Kidney epithelial cell (primary cell): Measurements from ENCODE around the gene CCDC7. TPM values are rescaled to one million over a fixed set of nuclear protein-coding genes. Genes with fewer than 3 reads are reported as not detected.
A peak's percentile ranks its signal among the peaks of the same experiment; 100 is the strongest.
"Not testable (repeated sequence)": the region's sequence is repeated elsewhere in the genome, so short reads cannot be mapped to it uniquely, and the experiment has no call there.

Experiments used
- DNase-seq: peaks from one replicate; pipeline ENCODE4 v3.0.0-alpha.2; 2010; ENCODE audit warnings: low read depth
- H3K27me3 ChIP-seq: 2 replicates; pipeline ENCODE4 v1.6.0; 2011; ENCODE audit warnings: low read length; ENCODE audit not compliant: control insufficient read depth, insufficient read depth
- H3K36me3 ChIP-seq: 2 replicates; pipeline ENCODE4 v1.5.1; 2011; ENCODE audit warnings: low read length; ENCODE audit not compliant: control insufficient read depth, insufficient read depth
- H3K4me3 ChIP-seq: 2 replicates; pipeline ENCODE4 v1.5.1; 2011; ENCODE audit warnings: low read depth, mild to moderate bottlenecking, control low read depth, low read length
- CTCF ChIP-seq: IDR thresholded peaks from 2 replicates; pipeline ENCODE4 v1.5.1; 2011; ENCODE audit warnings: mild to moderate bottlenecking, moderate library complexity, low read length, control low read depth, inconsistent platforms; ENCODE audit not compliant: insufficient read depth, poor library complexity, severe bottlenecking
- total RNA-seq: library from RNA; depleted of rRNA; stranded (reverse); fragments of >200 nt; gene quantifications from 2 replicates; pipeline ENCODE4 v1.2.3, GENCODE V29; 2015

Gene CCDC7
- total RNA-seq, result 2.7 and 3.7 TPM in 2 replicates

GRCh38 chr10:32445740-32446535 is at the start of gene CCDC7:
Gene CCDC7 (plus strand): TSS chr10:32446140. CDS start chr10:32451643, 5,503 bp downstream.
- TF ChIP-seq CTCF, result no peak
- H3K36me3 ChIP-seq, result no peaks in the 10 kb centered on the region
- H3K4me3 ChIP-seq, result peak within 1 kb of the TSS; percentile 74
- DNase-seq, result peak; percentile 37
- peaks cover 2% of the 10 kb centered on the region for H3K27me3 ChIP-seq

GRCh38 chr10:32397163-32397562 is 48.8 kb upstream of the CCDC7 start:
- H3K4me3 ChIP-seq, DNase-seq, H3K27me3 ChIP-seq, H3K36me3 ChIP-seq: not testable (repeated sequence)

GRCh38 chr10:32399720-32400119 is 46.2 kb upstream of the CCDC7 start:
- not testable (repeated sequence) for H3K36me3 ChIP-seq, H3K4me3 ChIP-seq, DNase-seq, H3K27me3 ChIP-seq

GRCh38 chr10:32400961-32401360 is 45.0 kb upstream of the CCDC7 start:
- Histone ChIP-seq H3K27me3 (no peaks in the 10 kb centered on the region), H3K4me3 (no peak overlapping the region), H3K36me3 (no peaks in the 10 kb centered on the region)
- DNase-seq, result no peak
- TF ChIP-seq CTCF, result no peak

- TF ChIP-seq CTCF, result no peak
- Histone ChIP-seq H3K4me3 (no peak overlapping the region), H3K27me3 (no peaks in the 10 kb centered on the region), H3K36me3 (no peaks in the 10 kb centered on the region)
- DNase-seq, result no peak
Observed at GRCh38 chr10:32402499-32402898, 43.4 kb upstream of the CCDC7 start.

GRCh38 chr10:32403091-32403490 is 42.8 kb upstream of the CCDC7 start:
- Histone ChIP-seq H3K4me3 (no peak overlapping the region), H3K27me3 (no peaks in the 10 kb centered on the region), H3K36me3 (no peaks in the 10 kb centered on the region)
- DNase-seq, result no peak
- no peak for TF ChIP-seq CTCF

- Histone ChIP-seq H3K27me3 (no peaks in the 10 kb centered on the region), H3K36me3 (no peaks in the 10 kb centered on the region), H3K4me3 (no peak overlapping the region)
- DNase-seq, result no peak
- no peak for TF ChIP-seq CTCF
Observed at GRCh38 chr10:32408690-32409089, 37.2 kb upstream of the CCDC7 start.
